ENCODE measurements around the gene SDCCAG8. TPM values are rescaled to one million over a fixed set of nuclear protein-coding genes. Genes with fewer than 3 reads are reported as not detected.

Gene SDCCAG8
- total RNA-seq, 1 experiment from 2014 or later, result 14.0 TPM

DNA sequence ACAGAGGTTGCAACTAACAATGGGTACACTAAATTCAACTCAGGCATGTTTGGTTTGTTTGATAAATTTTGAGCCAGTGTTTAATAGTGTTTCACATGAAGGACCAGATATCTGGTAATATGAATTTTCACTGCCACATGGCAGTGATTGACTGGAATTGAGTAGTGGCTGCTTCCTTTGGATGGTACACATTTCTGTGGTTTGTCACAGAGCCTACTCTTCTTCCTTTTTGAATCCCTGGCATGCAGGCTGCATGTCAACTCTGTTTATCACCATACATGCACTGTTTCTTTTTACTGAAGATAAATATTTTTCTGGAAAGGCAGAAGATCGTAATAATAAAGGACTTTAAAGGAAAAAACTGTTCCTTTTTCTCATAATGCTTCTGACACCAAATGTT is 35.5 kb downstream of the SDCCAG8 start:
- ChIA-PET POLR2A (no interaction called here), CTCF (no interaction called here)
- H3K4me3 ChIP-seq (ENCODE audit: low read depth in 2 of 2, low read length in 2 of 2), result no peak overlapping the region
- H3K4me1 ChIP-seq (ENCODE audit: control insufficient read depth, insufficient read depth, low read length), result no peaks in the 10 kb centered on the region
- intact Hi-C loops (cut with micrococcal nuclease; ENCODE audit: unreplicated experiment), result no loop called here
- no peaks in the 10 kb centered on the region for H3K9me3 ChIP-seq (ENCODE audit: control insufficient read depth, insufficient read depth, low read depth, low read length)
- TF ChIP-seq, protein P1, sequence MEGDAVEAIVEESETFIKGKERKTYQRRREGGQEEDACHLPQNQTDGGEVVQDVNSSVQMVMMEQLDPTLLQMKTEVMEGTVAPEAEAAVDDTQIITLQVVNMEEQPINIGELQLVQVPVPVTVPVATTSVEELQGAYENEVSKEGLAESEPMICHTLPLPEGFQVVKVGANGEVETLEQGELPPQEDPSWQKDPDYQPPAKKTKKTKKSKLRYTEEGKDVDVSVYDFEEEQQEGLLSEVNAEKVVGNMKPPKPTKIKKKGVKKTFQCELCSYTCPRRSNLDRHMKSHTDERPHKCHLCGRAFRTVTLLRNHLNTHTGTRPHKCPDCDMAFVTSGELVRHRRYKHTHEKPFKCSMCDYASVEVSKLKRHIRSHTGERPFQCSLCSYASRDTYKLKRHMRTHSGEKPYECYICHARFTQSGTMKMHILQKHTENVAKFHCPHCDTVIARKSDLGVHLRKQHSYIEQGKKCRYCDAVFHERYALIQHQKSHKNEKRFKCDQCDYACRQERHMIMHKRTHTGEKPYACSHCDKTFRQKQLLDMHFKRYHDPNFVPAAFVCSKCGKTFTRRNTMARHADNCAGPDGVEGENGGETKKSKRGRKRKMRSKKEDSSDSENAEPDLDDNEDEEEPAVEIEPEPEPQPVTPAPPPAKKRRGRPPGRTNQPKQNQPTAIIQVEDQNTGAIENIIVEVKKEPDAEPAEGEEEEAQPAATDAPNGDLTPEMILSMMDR (IDR thresholded peaks at IDR 0.05), result no peak
- TF ChIP-seq TCF7L2 (IDR thresholded peaks at IDR 0.05; ENCODE audit: low read depth, low read length) (no peak), POLR2AphosphoS5 (IDR thresholded peaks at IDR 0.05; ENCODE audit: low read depth, low read length) (no peak), SIN3A (IDR thresholded peaks at IDR 0.05; ENCODE audit: borderline replicate concordance, insufficient read depth, low read depth, low read length) (no peak)
- TF ChIP-seq, protein P2, sequence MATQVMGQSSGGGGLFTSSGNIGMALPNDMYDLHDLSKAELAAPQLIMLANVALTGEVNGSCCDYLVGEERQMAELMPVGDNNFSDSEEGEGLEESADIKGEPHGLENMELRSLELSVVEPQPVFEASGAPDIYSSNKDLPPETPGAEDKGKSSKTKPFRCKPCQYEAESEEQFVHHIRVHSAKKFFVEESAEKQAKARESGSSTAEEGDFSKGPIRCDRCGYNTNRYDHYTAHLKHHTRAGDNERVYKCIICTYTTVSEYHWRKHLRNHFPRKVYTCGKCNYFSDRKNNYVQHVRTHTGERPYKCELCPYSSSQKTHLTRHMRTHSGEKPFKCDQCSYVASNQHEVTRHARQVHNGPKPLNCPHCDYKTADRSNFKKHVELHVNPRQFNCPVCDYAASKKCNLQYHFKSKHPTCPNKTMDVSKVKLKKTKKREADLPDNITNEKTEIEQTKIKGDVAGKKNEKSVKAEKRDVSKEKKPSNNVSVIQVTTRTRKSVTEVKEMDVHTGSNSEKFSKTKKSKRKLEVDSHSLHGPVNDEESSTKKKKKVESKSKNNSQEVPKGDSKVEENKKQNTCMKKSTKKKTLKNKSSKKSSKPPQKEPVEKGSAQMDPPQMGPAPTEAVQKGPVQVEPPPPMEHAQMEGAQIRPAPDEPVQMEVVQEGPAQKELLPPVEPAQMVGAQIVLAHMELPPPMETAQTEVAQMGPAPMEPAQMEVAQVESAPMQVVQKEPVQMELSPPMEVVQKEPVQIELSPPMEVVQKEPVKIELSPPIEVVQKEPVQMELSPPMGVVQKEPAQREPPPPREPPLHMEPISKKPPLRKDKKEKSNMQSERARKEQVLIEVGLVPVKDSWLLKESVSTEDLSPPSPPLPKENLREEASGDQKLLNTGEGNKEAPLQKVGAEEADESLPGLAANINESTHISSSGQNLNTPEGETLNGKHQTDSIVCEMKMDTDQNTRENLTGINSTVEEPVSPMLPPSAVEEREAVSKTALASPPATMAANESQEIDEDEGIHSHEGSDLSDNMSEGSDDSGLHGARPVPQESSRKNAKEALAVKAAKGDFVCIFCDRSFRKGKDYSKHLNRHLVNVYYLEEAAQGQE (IDR thresholded peaks at IDR 0.05; ENCODE audit: insufficient read depth in 1 of 2, low read depth in 2 of 2, low read length in 1 of 2), result no peak
- H3K27me3 ChIP-seq (ENCODE audit: control insufficient read depth, insufficient read depth, low read length), result no peaks in the 10 kb centered on the region
- DNase-seq (ENCODE audit: low read depth, low spot score), result no peak
- no peak overlapping the region for H3K27ac ChIP-seq (ENCODE audit: low read length)
- in situ Hi-C loops (cut with HindIII; ENCODE audit: low pct_unique_long_range_greater_than_20kb, low sequenced_read_pairs), result no loop called here
- no peak for ATAC-seq
- no TSS peak for BruUV-seq (replicated peaks)
- H3K36me3 ChIP-seq (ENCODE audit: control insufficient read depth, insufficient read depth, low read length), result no peaks in the 10 kb centered on the region

GRCh38 chr1:243292117-243292516 is 36.3 kb downstream of the SDCCAG8 start:
- ATAC-seq (no peak), DNase-seq (ENCODE audit: low read depth, low spot score) (no peak)
- H3K27ac ChIP-seq (ENCODE audit: low read length), result no peak overlapping the region
- no peaks in the 10 kb centered on the region for H3K36me3 ChIP-seq (ENCODE audit: control insufficient read depth, insufficient read depth, low read length)
- H3K4me3 ChIP-seq (ENCODE audit: low read depth in 2 of 2, low read length in 2 of 2), result no peak overlapping the region
- no peaks in the 10 kb centered on the region for H3K27me3 ChIP-seq (ENCODE audit: control insufficient read depth, insufficient read depth, low read length)
- no peaks in the 10 kb centered on the region for H3K4me1 ChIP-seq (ENCODE audit: control insufficient read depth, insufficient read depth, low read length)
- POLR2A ChIA-PET, result no interaction called here
- CTCF ChIA-PET, result no interaction called here
- in situ Hi-C loops (cut with HindIII; ENCODE audit: low pct_unique_long_range_greater_than_20kb, low sequenced_read_pairs) (no loop called here), intact Hi-C loops (cut with micrococcal nuclease; ENCODE audit: unreplicated experiment) (no loop called here)
- no peaks in the 10 kb centered on the region for H3K9me3 ChIP-seq (ENCODE audit: control insufficient read depth, insufficient read depth, low read depth, low read length)
- no peak for TF ChIP-seq TCF7L2 (IDR thresholded peaks at IDR 0.05; ENCODE audit: low read depth, low read length)
- TF ChIP-seq, protein P2 (IDR thresholded peaks at IDR 0.05; ENCODE audit: insufficient read depth in 1 of 2, low read depth in 2 of 2, low read length in 1 of 2), result no peak
- TF ChIP-seq, protein P1 (IDR thresholded peaks at IDR 0.05), result no peak
- no peak for TF ChIP-seq POLR2AphosphoS5 (IDR thresholded peaks at IDR 0.05; ENCODE audit: low read depth, low read length)
- no peak for TF ChIP-seq SIN3A (IDR thresholded peaks at IDR 0.05; ENCODE audit: borderline replicate concordance, insufficient read depth, low read depth, low read length)
- no TSS peak for BruUV-seq (replicated peaks)
